MM.1S (cell line): ENCODE measurements around the gene CEP78.

ENCODE experiments used
- EZH2 ChIP-seq: fragments of 300-600 bp; sonication (generic); optimal IDR thresholded peaks from 2 replicates; pipeline ENCODE3; 2017; ENCODE audit warnings: low read depth, mild to moderate bottlenecking, antibody characterized with exemption, low read length, mixed read lengths
- EZH2phosphoT487 ChIP-seq: fragments of 300-600 bp; sonication (generic); IDR thresholded peaks from 2 replicates; pipeline ENCODE4 v1.6.1; 2018; ENCODE audit warnings: antibody characterized with exemption, low read length
- TF ChIP-seq, protein P1 (sequence below): fragments of 300-600 bp; sonication (generic); IDR thresholded peaks from 2 replicates; pipeline ENCODE4 v1.5.1; 2016; ENCODE audit warnings: antibody characterized with exemption, low read length, mixed read lengths

GRCh38 chr9:78212868-78213267, 23.0 kb upstream of the CEP78 start:
- TF ChIP-seq, protein P1, sequence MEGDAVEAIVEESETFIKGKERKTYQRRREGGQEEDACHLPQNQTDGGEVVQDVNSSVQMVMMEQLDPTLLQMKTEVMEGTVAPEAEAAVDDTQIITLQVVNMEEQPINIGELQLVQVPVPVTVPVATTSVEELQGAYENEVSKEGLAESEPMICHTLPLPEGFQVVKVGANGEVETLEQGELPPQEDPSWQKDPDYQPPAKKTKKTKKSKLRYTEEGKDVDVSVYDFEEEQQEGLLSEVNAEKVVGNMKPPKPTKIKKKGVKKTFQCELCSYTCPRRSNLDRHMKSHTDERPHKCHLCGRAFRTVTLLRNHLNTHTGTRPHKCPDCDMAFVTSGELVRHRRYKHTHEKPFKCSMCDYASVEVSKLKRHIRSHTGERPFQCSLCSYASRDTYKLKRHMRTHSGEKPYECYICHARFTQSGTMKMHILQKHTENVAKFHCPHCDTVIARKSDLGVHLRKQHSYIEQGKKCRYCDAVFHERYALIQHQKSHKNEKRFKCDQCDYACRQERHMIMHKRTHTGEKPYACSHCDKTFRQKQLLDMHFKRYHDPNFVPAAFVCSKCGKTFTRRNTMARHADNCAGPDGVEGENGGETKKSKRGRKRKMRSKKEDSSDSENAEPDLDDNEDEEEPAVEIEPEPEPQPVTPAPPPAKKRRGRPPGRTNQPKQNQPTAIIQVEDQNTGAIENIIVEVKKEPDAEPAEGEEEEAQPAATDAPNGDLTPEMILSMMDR: no peak
- TF ChIP-seq EZH2phosphoT487: no peak
- no peak for TF ChIP-seq EZH2
